ENCODE data around the gene SLC37A1. TPM values are rescaled to one million over a fixed set of nuclear protein-coding genes. Genes with fewer than 3 reads are reported as not detected.

Gene SLC37A1
- total and polyA plus RNA-seq, 2 of the 13 experiments (the other 11 are each of a cell fraction or from before 2014, with no cell fraction given) = 0.22 to 0.40 TPM

DNA sequence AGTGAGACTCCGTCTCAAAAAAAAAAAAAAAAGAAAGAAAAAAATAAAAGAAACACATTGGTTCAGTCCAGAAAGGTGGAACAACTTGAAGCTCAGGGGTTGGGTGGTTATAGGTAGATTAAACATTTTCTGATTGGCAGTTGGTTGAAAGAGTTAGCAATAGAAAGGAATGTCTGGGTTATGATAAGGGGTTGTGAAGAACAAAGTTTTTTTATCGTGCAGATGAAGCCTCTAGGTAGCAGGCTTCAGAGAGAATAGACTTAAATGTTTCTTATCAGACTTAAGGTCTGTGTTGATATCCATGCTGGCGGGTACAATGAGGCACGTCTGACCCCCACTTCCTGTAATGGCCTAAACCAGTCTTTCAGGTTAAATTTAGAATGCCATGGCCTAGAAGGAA lies 94.8 kb downstream of the SLC37A1 start:
- BruUV-seq (replicated peaks) = no TSS peak
- H3K27me3 ChIP-seq (ENCODE audit: control insufficient read depth in 1 of 2, insufficient read depth in 2 of 2, low read length in 2 of 2) = peaks cover 0 to 11% of the 10 kb centered on the region in 2 experiments; a peak in 3 of 5 replicates
- no peak overlapping the region for H3K4me2 ChIP-seq (ENCODE audit: low read depth, low read length)
- H3K79me2 ChIP-seq (ENCODE audit: insufficient read depth, low read length) = no peaks in the 10 kb centered on the region
- H3K36me3 ChIP-seq (replicated peaks in 1 of 2; ENCODE audit: control insufficient read depth in 1 of 2, insufficient read depth in 2 of 2, low read length in 2 of 2) = no peaks in the 10 kb centered on the region
- no peaks in the 10 kb centered on the region for H3K9me3 ChIP-seq (ENCODE audit: low read length)
- FAIRE-seq = no peak
- no peak overlapping the region for H2AFZ ChIP-seq (ENCODE audit: low read length)
- H3K27ac ChIP-seq (ENCODE audit: extremely low read length, insufficient read depth, low read length) = no peak overlapping the region
- ATAC-seq = no peak
- H4K20me1 ChIP-seq (ENCODE audit: insufficient read depth, low read length) = no peaks in the 10 kb centered on the region
- in situ Hi-C loops (cut with HindIII; ENCODE audit: extremely low pct_ligation_motif_present, low pct_unique_long_range_greater_than_20kb) = no loop called here
- POLR2A ChIA-PET = no interaction called here
- H3K9ac ChIP-seq (ENCODE audit: insufficient read depth, low read depth, low read length) = no peak overlapping the region
- H3K4me1 ChIP-seq (ENCODE audit: insufficient read depth, low read length) = no peaks in the 10 kb centered on the region
- CTCF ChIA-PET (ENCODE audit: low intra/inter-chr PET ratio, low total read pairs) = no interaction called here
- intact Hi-C loops (cut with micrococcal nuclease; ENCODE audit: unreplicated experiment) = no loop called here
- WGBS (ENCODE audit: low lambda C conversion rate) = 53% methylated on average over 4 of the region's 4 CpGs
- DNase-seq (ENCODE audit: low spot score) = no peak
- H3K4me3 ChIP-seq (replicated peaks in 1 of 3; ENCODE audit: insufficient read depth in 1 of 3, low read depth in 2 of 3, low read length in 3 of 3) = no peak overlapping the region
- TF ChIP-seq HES4 (CRISPR knock-in tag; IDR thresholded peaks at IDR 0.05; ENCODE audit: borderline replicate concordance) (no peak), ZNF367 (CRISPR knock-in tag; IDR thresholded peaks at IDR 0.05; ENCODE audit: borderline replicate concordance) (no peak), PHF5A (CRISPR knock-in tag; IDR thresholded peaks at IDR 0.05; ENCODE audit: low read depth, unreplicated experiment) (no peak), GABPA (IDR thresholded peaks at IDR 0.05; ENCODE audit: low read depth, low read length) (no peak), GABPA (CRISPR knock-in tag; IDR thresholded peaks at IDR 0.05; ENCODE audit: low read depth) (no peak), NPAS2 (CRISPR knock-in tag; IDR thresholded peaks at IDR 0.05; ENCODE audit: borderline replicate concordance) (no peak), ZNF724P (CRISPR knock-in tag; IDR thresholded peaks at IDR 0.05; ENCODE audit: borderline replicate concordance) (no peak), ZFP37 (CRISPR knock-in tag; IDR thresholded peaks at IDR 0.05; ENCODE audit: borderline replicate concordance) (no peak), ZNF234 (CRISPR knock-in tag; conservative IDR thresholded peaks at IDR 0.05) (no peak), NFE2 (CRISPR knock-in tag; IDR thresholded peaks at IDR 0.05) (no peak), ZNF24 (IDR thresholded peaks at IDR 0.05) (no peak), HNRNPUL1 (IDR thresholded peaks at IDR 0.05; ENCODE audit: low read depth, low read length) (no peak)
- TF ChIP-seq, protein P1, sequence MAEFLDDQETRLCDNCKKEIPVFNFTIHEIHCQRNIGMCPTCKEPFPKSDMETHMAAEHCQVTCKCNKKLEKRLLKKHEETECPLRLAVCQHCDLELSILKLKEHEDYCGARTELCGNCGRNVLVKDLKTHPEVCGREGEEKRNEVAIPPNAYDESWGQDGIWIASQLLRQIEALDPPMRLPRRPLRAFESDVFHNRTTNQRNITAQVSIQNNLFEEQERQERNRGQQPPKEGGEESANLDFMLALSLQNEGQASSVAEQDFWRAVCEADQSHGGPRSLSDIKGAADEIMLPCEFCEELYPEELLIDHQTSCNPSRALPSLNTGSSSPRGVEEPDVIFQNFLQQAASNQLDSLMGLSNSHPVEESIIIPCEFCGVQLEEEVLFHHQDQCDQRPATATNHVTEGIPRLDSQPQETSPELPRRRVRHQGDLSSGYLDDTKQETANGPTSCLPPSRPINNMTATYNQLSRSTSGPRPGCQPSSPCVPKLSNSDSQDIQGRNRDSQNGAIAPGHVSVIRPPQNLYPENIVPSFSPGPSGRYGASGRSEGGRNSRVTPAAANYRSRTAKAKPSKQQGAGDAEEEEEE (CRISPR knock-in tag; IDR thresholded peaks at IDR 0.05; ENCODE audit: borderline replicate concordance) = no peak
- TF ChIP-seq, protein P2, sequence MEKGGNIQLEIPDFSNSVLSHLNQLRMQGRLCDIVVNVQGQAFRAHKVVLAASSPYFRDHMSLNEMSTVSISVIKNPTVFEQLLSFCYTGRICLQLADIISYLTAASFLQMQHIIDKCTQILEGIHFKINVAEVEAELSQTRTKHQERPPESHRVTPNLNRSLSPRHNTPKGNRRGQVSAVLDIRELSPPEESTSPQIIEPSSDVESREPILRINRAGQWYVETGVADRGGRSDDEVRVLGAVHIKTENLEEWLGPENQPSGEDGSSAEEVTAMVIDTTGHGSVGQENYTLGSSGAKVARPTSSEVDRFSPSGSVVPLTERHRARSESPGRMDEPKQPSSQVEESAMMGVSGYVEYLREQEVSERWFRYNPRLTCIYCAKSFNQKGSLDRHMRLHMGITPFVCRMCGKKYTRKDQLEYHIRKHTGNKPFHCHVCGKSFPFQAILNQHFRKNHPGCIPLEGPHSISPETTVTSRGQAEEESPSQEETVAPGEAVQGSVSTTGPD (CRISPR knock-in tag; IDR thresholded peaks at IDR 0.05) = no peak
- TF ChIP-seq, protein P3, sequence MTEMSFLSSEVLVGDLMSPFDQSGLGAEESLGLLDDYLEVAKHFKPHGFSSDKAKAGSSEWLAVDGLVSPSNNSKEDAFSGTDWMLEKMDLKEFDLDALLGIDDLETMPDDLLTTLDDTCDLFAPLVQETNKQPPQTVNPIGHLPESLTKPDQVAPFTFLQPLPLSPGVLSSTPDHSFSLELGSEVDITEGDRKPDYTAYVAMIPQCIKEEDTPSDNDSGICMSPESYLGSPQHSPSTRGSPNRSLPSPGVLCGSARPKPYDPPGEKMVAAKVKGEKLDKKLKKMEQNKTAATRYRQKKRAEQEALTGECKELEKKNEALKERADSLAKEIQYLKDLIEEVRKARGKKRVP (CRISPR knock-in tag; IDR thresholded peaks at IDR 0.05) = no peak
- TF ChIP-seq, protein P4, sequence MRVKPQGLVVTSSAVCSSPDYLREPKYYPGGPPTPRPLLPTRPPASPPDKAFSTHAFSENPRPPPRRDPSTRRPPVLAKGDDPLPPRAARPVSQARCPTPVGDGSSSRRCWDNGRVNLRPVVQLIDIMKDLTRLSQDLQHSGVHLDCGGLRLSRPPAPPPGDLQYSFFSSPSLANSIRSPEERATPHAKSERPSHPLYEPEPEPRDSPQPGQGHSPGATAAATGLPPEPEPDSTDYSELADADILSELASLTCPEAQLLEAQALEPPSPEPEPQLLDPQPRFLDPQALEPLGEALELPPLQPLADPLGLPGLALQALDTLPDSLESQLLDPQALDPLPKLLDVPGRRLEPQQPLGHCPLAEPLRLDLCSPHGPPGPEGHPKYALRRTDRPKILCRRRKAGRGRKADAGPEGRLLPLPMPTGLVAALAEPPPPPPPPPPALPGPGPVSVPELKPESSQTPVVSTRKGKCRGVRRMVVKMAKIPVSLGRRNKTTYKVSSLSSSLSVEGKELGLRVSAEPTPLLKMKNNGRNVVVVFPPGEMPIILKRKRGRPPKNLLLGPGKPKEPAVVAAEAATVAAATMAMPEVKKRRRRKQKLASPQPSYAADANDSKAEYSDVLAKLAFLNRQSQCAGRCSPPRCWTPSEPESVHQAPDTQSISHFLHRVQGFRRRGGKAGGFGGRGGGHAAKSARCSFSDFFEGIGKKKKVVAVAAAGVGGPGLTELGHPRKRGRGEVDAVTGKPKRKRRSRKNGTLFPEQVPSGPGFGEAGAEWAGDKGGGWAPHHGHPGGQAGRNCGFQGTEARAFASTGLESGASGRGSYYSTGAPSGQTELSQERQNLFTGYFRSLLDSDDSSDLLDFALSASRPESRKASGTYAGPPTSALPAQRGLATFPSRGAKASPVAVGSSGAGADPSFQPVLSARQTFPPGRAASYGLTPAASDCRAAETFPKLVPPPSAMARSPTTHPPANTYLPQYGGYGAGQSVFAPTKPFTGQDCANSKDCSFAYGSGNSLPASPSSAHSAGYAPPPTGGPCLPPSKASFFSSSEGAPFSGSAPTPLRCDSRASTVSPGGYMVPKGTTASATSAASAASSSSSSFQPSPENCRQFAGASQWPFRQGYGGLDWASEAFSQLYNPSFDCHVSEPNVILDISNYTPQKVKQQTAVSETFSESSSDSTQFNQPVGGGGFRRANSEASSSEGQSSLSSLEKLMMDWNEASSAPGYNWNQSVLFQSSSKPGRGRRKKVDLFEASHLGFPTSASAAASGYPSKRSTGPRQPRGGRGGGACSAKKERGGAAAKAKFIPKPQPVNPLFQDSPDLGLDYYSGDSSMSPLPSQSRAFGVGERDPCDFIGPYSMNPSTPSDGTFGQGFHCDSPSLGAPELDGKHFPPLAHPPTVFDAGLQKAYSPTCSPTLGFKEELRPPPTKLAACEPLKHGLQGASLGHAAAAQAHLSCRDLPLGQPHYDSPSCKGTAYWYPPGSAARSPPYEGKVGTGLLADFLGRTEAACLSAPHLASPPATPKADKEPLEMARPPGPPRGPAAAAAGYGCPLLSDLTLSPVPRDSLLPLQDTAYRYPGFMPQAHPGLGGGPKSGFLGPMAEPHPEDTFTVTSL (CRISPR knock-in tag; IDR thresholded peaks at IDR 0.05; ENCODE audit: borderline replicate concordance) = no peak

Data from HepG2 (cell line).